Fibroblast of lung (primary cell): ENCODE measurements around the gene WDR7. TPM values are rescaled to one million over a fixed set of nuclear protein-coding genes. Genes with fewer than 3 reads are reported as not detected.

Experiments
- DNase-seq, 2 donors: peaks; one replicate each; pipeline versions ENCODE4 v3.0.0 to v3.0.0-alpha.2; 2010; ENCODE audit warnings: low read depth in 2 of 2
- H2AFZ ChIP-seq: 2 replicates; pipeline ENCODE4 v1.5.1; 2012; ENCODE audit warnings: low read length, control low read depth, inconsistent platforms
- H3K27ac ChIP-seq: 2 replicates; pipeline ENCODE4 v1.5.1; 2011; ENCODE audit warnings: low read length, control low read depth; ENCODE audit not compliant: insufficient read depth
- H3K27me3 ChIP-seq: 2 replicates; pipeline ENCODE4 v1.5.1; 2011; ENCODE audit warnings: mild to moderate bottlenecking, low read length; ENCODE audit not compliant: control insufficient read depth, insufficient read depth
- H3K36me3 ChIP-seq: 2 replicates; pipeline ENCODE4 v1.5.1; 2011; ENCODE audit warnings: low read length; ENCODE audit not compliant: control insufficient read depth, insufficient read depth
- H3K4me1 ChIP-seq: 2 replicates; pipeline ENCODE4 v1.5.1; 2011; ENCODE audit warnings: low read length; ENCODE audit not compliant: control insufficient read depth, insufficient read depth; ENCODE audit errors: extremely low read depth
- H3K4me2 ChIP-seq: 2 replicates; pipeline ENCODE4 v1.5.1; 2011; ENCODE audit warnings: low read length, control low read depth; ENCODE audit not compliant: insufficient read depth; ENCODE audit errors: extremely low read depth
- H3K4me3 ChIP-seq, 4 experiments: fragments of 200-600 bp in 1 of 4; sonication (generic) in 1 of 4; replicated peaks in 1 of 4; 2 replicates each; pipeline ENCODE4 v1.5.1; 2011 to 2016; ENCODE audit warnings: low read length in 4 of 4, low read depth in 3 of 4, mild to moderate bottlenecking in 3 of 4, control low read depth in 2 of 4, inconsistent platforms in 1 of 4, mixed read lengths in 1 of 4; ENCODE audit not compliant: insufficient read depth in 1 of 4; ENCODE audit errors: control extremely low read depth in 1 of 4
- H3K79me2 ChIP-seq: 2 replicates; pipeline ENCODE4 v1.5.1; 2012; ENCODE audit warnings: mild to moderate bottlenecking, low read length, inconsistent platforms; ENCODE audit not compliant: control insufficient read depth, insufficient read depth
- H3K9ac ChIP-seq: 2 replicates; pipeline ENCODE4 v1.5.1; 2011; ENCODE audit warnings: mild to moderate bottlenecking, low read length, control low read depth; ENCODE audit not compliant: insufficient read depth
- H3K9me3 ChIP-seq: 2 replicates; pipeline ENCODE4 v1.5.1; 2012; ENCODE audit warnings: low read depth, low read length; ENCODE audit not compliant: control insufficient read depth, insufficient read depth
- H4K20me1 ChIP-seq: 2 replicates; pipeline ENCODE4 v1.5.1; 2011; ENCODE audit warnings: low read length; ENCODE audit not compliant: control insufficient read depth, insufficient read depth; ENCODE audit errors: extremely low read depth
- CTCF ChIP-seq, 2 donors: IDR thresholded peaks in 1 of 2; conservative IDR thresholded peaks in 1 of 2; 1 replicate in 1 of 2; 2 replicates in 1 of 2; pipeline ENCODE4 v1.5.1; 2011 to 2012; ENCODE audit warnings: low read length in 2 of 2, control low read depth in 1 of 2, inconsistent platforms in 1 of 2, low read depth in 1 of 2, mild to moderate bottlenecking in 1 of 2
- EZH2 ChIP-seq: IDR thresholded peaks from 2 replicates; pipeline ENCODE4 v1.5.1; 2012; ENCODE audit warnings: low read length, control low read depth, mild to moderate bottlenecking; ENCODE audit errors: missing control alignments
- polyA plus RNA-seq, 2 donors: library from polyadenylated mRNA; depleted of rRNA in 1 of 2; stranded (reverse) in 1 of 2; unstranded in 1 of 2; fragments of >200 nt; gene quantifications; 2 replicates each; pipeline ENCODE4 v1.2.1, GENCODE V29; 2011 to 2012; ENCODE audit warnings: missing spikeins in 1 of 2
- total RNA-seq: library from RNA; depleted of rRNA; stranded (reverse); fragments of >200 nt; gene quantifications from 2 replicates; pipeline ENCODE4 v1.2.1, GENCODE V29; 2014

WDR7 gene
- total and polyA plus RNA-seq, 2 donors (not counting 1 experiment from before 2014, with no cell fraction given): 7.2 to 27.2 TPM

- no peak overlapping the region for H3K4me2 ChIP-seq
- H3K4me1 ChIP-seq: no peaks in the 10 kb centered on the region
- H3K27me3 ChIP-seq: no peaks in the 10 kb centered on the region
- H2AFZ ChIP-seq: no peak overlapping the region
- H3K27ac ChIP-seq: no peak overlapping the region
- no peak overlapping the region for H3K4me3 ChIP-seq
- no peaks in the 10 kb centered on the region for H3K36me3 ChIP-seq
- H4K20me1 ChIP-seq: no peaks in the 10 kb centered on the region
- no peak for TF ChIP-seq CTCF (conservative IDR thresholded peaks at IDR 0.05 in 1 of 2, IDR thresholded peaks at IDR 0.05 in 1 of 2; ENCODE audit: low read depth in 1 of 2, low read length in 2 of 2)
- no peak for TF ChIP-seq EZH2
- no peaks in the 10 kb centered on the region for H3K9me3 ChIP-seq
- no peaks in the 10 kb centered on the region for H3K79me2 ChIP-seq
- no peak for DNase-seq
- no peak overlapping the region for H3K9ac ChIP-seq
Observed at GRCh38 chr18:56907771-56908170, 256.6 kb downstream of the WDR7 start.

- Histone ChIP-seq H3K4me2 (no peak overlapping the region), H3K27me3 (no peaks in the 10 kb centered on the region), H3K4me1 (no peaks in the 10 kb centered on the region), H3K9ac (no peak overlapping the region), H3K4me3 (no peak overlapping the region), H2AFZ (no peak overlapping the region), H3K9me3 (no peaks in the 10 kb centered on the region), H4K20me1 (no peaks in the 10 kb centered on the region), H3K79me2 (no peaks in the 10 kb centered on the region), H3K27ac (no peak overlapping the region), H3K36me3 (no peaks in the 10 kb centered on the region)
- TF ChIP-seq EZH2 (no peak), CTCF (conservative IDR thresholded peaks at IDR 0.05 in 1 of 2, IDR thresholded peaks at IDR 0.05 in 1 of 2; ENCODE audit: low read depth in 1 of 2, low read length in 2 of 2) (no peak)
- no peak for DNase-seq
Observed at GRCh38 chr18:56910237-56910636, 259.1 kb downstream of the WDR7 start.

GRCh38 chr18:56910967-56911366 lies 259.8 kb downstream of the WDR7 start:
- no peaks in the 10 kb centered on the region for H3K36me3 ChIP-seq
- no peak overlapping the region for H2AFZ ChIP-seq
- no peaks in the 10 kb centered on the region for H4K20me1 ChIP-seq
- no peak overlapping the region for H3K4me3 ChIP-seq
- no peak for DNase-seq
- no peaks in the 10 kb centered on the region for H3K4me1 ChIP-seq
- TF ChIP-seq EZH2 (no peak), CTCF (conservative IDR thresholded peaks at IDR 0.05 in 1 of 2, IDR thresholded peaks at IDR 0.05 in 1 of 2; ENCODE audit: low read depth in 1 of 2, low read length in 2 of 2) (no peak)
- no peaks in the 10 kb centered on the region for H3K9me3 ChIP-seq
- no peaks in the 10 kb centered on the region for H3K27me3 ChIP-seq
- H3K4me2 ChIP-seq: no peak overlapping the region
- no peak overlapping the region for H3K27ac ChIP-seq
- no peaks in the 10 kb centered on the region for H3K79me2 ChIP-seq
- H3K9ac ChIP-seq: no peak overlapping the region
